HG02938 (cell line): ENCODE results near the gene EPB41L4B.
"Not testable (repeated sequence)": the region's sequence is repeated elsewhere in the genome, so short reads cannot be mapped to it uniquely, and the experiment has no call there.

ENCODE experiments used
- ATAC-seq: cut with Tn5 transposase; IDR thresholded peaks from one replicate; pipeline ENCODE4 v1.9.1; 2021; ENCODE audit warnings: mild to moderate bottlenecking, moderate library complexity; ENCODE audit not compliant: unreplicated experiment

EPB41L4B gene

GRCh38 chr9:109246533-109246932 is 74.3 kb downstream of the EPB41L4B start:
- no peak for ATAC-seq

- ATAC-seq, result no peak
These were observed 75.5 kb downstream of the EPB41L4B start for GRCh38 chr9:109245310-109245897.

GRCh38 chr9:109244179-109245132 is 76.4 kb downstream of the EPB41L4B start:
- peak; percentile 87 for ATAC-seq

- no peak for ATAC-seq
These were observed 78.1 kb downstream of the EPB41L4B start for GRCh38 chr9:109242741-109243140.

GRCh38 chr9:109242014-109242413 is 78.8 kb downstream of the EPB41L4B start:
- no peak for ATAC-seq

DNA sequence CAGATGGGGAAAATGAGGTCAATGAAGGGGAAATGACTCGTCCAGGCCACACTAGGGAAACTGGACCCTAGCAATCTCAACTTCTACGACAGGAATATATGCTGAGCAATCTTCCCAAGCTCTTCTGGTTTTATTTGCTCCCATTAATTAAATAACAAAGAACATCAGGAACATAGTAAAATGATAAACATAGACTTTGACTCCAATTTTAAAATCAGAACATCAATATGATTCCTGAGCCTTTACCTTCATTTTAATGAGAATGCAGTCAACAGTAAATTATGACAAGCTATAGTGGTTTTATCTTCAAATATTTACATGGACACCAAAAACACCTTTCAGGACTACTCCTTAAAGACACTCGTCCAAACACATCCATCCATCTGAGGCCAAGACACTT is 79.7 kb downstream of the EPB41L4B start:
- ATAC-seq, result no peak

GRCh38 chr9:109239240-109239639 is 81.6 kb downstream of the EPB41L4B start:
- no peak for ATAC-seq

GRCh38 chr9:109238655-109239054 is 82.2 kb downstream of the EPB41L4B start:
- no peak for ATAC-seq

DNA sequence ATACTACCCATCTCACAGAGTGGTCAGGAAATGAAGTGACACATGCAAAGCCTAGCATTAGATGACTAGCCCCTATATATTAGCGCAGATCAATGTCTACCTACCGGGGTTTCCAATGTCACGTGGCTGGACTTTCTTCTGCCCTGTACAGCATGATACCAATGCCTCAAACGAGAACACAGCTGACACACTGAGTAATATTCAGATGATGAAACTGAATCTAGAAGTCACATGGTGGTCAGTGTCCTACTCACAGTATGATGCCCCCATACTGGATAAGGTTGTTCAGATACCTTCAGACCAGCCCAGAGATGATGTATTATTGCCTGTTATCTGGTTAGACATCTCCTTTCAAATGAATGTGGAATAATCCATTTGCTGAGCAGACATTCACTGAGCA is 82.7 kb downstream of the EPB41L4B start:
- no peak for ATAC-seq

GRCh38 chr9:109232449-109233237 is 88.2 kb downstream of the EPB41L4B start:
- no peak for ATAC-seq

DNA sequence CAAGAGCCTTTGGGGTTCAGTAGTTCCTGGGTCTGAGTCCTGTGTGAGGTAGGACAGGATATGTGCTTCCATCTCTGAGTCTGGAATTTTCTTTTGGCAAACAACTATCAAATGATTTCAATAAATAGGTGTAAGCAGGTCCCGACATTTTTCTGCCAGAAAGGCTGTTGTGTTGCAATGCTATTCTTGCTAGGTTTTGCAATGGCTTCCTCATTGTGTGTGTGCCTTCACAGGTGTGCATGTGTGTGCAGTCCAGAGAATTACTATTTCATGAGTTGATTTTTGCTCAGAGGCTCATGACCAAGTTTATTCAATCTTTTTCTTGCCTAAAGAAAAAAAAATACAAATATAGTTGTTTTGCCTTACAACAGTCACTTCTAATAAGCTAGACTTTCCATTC is 89.3 kb downstream of the EPB41L4B start:
- no peak for ATAC-seq

- ATAC-seq, result no peak
These were observed 90.6 kb downstream of the EPB41L4B start for GRCh38 chr9:109230277-109230676.

- no peak for ATAC-seq
These were observed 91.2 kb downstream of the EPB41L4B start for GRCh38 chr9:109229682-109230081.

DNA sequence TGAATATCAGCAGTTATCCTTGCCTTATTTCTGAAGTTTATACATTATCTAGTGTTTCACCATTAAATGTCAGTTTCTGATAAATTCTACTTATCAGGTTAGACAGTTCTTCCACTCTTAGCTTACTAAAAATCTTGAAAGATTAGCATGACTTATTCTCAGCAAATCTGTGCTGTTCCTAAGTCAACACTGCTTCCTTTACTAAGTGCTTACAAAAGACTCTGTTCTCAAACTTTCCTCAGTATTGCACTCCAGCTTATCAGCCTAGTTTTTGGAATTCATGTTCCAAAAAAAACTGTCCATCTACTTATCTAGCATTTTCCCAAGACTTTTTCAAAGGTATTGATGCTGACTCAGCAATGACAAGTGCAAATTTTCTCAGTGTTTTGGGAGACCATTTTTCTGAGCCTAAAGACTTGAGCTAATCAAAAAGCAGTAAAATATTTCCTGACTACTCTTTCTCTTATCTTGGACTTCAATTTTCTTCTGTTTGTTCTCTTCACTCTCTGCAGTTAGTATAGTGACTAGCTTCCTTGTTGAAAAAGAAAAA is 92.7 kb downstream of the EPB41L4B start:
- ATAC-seq, result no peak

GRCh38 chr9:109225629-109226028 is 95.2 kb downstream of the EPB41L4B start:
- no peak for ATAC-seq

DNA sequence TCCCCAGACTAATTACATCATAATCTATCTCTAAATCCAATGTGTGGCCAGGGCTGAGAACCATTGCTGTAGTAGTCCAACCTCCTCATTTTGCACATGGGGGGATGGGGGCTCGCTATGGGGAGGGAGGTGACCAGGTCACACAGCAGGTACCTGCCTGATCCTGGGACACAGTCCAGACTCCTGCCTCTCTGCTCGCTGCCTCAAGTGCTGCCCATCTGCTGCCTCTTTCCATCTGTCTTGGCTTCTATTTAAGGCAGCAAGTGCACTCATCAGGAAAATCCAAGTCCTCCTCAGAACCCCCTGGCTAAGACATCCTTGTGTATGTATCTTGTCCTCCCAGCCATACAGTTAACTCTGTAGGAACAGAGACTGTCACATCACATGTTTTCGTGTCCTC is 96.1 kb downstream of the EPB41L4B start:
- no peak for ATAC-seq

DNA sequence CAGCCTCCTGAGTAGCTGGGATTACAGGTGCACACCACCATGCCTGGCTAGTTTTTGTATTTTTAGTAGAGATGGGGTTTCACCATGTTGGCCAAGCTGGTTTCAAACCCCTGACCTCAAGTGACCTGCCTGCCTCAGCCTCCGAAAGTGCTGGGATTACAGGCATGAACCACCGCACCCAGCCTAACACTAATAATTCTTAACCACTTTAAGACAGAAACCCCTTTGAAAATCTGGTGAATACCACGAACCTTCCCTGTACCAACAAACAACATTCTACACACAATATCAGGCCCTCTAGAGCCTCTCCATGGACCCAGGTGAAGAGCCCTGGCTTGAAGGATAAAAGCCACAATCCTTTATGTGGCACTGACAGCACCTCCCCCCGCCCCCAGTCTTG is 102.6 kb downstream of the EPB41L4B start:
- ATAC-seq, result not testable (repeated sequence)

DNA sequence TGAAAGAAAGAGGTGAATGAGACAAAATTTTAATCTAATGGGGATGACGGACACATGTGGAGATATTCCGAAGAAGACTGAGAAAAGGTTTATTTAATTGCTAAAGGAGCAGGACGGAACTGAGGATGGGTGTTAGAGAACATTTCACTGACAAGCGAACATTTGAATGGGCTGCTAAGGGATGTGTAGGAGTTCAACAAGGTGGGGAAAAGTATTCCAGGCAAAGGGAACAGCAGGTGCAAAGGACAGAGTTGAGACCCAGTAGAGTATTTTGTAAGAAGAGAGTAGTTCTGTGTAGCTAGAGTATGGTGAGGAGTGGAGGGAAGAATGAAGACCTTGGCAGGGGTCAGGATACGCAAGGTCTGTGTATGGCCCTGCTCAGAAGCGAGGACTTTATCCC is 106.4 kb downstream of the EPB41L4B start:
- no peak for ATAC-seq

DNA sequence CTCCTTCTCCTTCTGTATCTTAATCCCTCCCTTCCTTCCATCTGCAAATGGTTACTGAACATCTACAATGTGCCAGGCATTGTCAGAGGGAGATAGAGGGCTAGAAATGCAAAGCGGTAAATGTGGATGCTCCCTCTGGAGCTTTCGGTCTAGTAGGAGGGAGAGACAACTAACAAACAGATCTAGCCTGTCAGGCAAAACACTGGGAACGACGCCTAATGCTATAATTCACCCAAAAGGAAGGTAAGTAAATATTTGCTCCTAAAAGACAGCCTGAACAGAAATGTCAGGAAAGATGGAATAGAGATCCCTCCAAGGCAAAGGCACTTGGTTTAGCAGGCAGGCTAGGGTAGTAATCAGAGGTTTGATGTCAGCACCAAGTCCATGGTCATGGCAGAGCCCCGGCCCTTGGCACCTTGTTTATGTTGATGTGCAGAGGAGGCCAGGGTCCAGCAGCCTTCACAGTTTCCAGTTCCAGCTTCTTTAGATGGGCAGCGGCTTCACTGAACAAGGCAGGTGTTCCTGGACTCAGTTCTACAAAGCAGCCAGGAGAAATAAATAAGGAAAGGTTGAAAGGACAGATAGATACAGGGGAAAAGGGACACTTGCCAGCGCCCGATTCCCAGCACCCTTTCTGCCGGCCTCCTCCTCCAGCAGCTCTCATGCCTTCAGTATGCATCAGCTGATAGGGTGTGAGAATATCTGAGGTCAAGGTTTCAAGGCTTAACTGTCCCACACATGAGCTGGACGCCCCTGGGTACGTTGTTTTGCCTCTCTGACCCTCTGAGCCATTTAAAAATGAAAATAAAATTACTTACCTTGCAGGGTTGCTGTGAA is 107.4 kb downstream of the EPB41L4B start:
- ATAC-seq, result no peak

GRCh38 chr9:109212768-109213167 is 108.1 kb downstream of the EPB41L4B start:
- no peak for ATAC-seq
